Panc1 (cell line): ENCODE measurements around the gene ZNF19.

Experiments used
- CTCF ChIP-seq: fragments of 450-650 bp; IDR thresholded peaks from 2 replicates; pipeline ENCODE4 v1.5.1; 2017; ENCODE audit warnings: mild to moderate bottlenecking
- SIN3A ChIP-seq: IDR thresholded peaks from 2 replicates; pipeline ENCODE4 v1.6.1; 2012; ENCODE audit warnings: low read depth, mild to moderate bottlenecking, low read length, moderate library complexity, borderline replicate concordance; ENCODE audit not compliant: insufficient read depth
- TF ChIP-seq, protein P1 (sequence below), 2 experiments: IDR thresholded peaks; 2 replicates each; pipeline ENCODE4 v1.6.1; 2011 to 2012; ENCODE audit warnings: low read depth in 2 of 2, control low read depth in 1 of 2, low read length in 1 of 2, mild to moderate bottlenecking in 1 of 2, moderate library complexity in 1 of 2; ENCODE audit not compliant: insufficient read depth in 1 of 2

- TF ChIP-seq CTCF: no peak
- no peak for TF ChIP-seq SIN3A
- TF ChIP-seq, protein P1, sequence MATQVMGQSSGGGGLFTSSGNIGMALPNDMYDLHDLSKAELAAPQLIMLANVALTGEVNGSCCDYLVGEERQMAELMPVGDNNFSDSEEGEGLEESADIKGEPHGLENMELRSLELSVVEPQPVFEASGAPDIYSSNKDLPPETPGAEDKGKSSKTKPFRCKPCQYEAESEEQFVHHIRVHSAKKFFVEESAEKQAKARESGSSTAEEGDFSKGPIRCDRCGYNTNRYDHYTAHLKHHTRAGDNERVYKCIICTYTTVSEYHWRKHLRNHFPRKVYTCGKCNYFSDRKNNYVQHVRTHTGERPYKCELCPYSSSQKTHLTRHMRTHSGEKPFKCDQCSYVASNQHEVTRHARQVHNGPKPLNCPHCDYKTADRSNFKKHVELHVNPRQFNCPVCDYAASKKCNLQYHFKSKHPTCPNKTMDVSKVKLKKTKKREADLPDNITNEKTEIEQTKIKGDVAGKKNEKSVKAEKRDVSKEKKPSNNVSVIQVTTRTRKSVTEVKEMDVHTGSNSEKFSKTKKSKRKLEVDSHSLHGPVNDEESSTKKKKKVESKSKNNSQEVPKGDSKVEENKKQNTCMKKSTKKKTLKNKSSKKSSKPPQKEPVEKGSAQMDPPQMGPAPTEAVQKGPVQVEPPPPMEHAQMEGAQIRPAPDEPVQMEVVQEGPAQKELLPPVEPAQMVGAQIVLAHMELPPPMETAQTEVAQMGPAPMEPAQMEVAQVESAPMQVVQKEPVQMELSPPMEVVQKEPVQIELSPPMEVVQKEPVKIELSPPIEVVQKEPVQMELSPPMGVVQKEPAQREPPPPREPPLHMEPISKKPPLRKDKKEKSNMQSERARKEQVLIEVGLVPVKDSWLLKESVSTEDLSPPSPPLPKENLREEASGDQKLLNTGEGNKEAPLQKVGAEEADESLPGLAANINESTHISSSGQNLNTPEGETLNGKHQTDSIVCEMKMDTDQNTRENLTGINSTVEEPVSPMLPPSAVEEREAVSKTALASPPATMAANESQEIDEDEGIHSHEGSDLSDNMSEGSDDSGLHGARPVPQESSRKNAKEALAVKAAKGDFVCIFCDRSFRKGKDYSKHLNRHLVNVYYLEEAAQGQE (IDR thresholded peaks at IDR 0.05; ENCODE audit: insufficient read depth in 1 of 2, low read depth in 2 of 2, low read length in 1 of 2): no peak
Measured at GRCh38 chr16:71526111-71526631, 37.0 kb upstream of the ZNF19 start, which contains the start of gene CHST4.
